Activated naive CD8-positive, alpha-beta T cell treated with anti-CD3 and anti-CD28 coated beads, Interleukin-2, amount 50 U/mL, for 16 hours (primary cell): ENCODE data around the gene ADGRG1.

ENCODE experiments used
- DNase-seq: peaks from one replicate; pipeline ENCODE4 v3.0.0-alpha.2; 2020; ENCODE audit warnings: low read depth, low spot score

The ADGRG1 gene

GRCh38 chr16:57682809-57683635 lies 54.6 kb downstream of the ADGRG1 start:
- no peak for DNase-seq

DNA sequence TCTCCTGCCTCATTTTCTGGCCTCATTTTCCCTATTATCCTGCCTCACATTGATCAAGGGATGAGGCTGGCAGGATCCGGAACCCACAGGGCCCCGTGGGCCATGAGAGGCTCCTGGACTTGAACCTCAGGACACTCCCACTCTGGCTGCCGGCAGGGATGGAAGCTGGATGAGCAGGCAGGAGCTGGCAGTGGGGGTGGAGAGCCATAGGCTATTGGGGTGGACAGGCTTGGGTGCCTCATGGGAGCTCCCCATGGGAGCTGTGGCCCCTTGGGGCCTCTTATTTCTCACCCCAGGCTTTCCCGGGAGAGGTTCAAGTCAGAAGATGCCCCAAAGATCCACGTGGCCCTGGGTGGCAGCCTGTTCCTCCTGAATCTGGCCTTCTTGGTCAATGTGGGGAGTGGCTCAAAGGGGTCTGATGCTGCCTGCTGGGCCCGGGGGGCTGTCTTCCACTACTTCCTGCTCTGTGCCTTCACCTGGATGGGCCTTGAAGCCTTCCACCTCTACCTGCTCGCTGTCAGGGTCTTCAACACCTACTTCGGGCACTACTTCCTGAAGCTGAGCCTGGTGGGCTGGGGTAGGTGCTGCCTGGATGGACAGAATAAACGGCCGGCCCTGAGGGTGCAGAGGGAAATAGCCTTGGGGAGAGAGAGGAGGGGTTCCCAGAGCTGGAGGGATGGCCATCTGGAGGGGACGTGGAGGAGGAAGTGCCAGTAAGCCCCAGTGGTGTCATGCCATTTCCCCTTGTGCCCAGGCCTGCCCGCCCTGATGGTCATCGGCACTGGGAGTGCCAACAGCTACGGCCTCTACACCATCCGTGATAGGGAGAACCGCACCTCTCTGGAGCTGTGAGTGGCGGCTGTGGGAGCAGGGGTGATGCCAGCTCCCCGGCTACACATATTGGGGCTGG lies 55.5 kb downstream of the ADGRG1 start:
- DNase-seq = no peak

DNA sequence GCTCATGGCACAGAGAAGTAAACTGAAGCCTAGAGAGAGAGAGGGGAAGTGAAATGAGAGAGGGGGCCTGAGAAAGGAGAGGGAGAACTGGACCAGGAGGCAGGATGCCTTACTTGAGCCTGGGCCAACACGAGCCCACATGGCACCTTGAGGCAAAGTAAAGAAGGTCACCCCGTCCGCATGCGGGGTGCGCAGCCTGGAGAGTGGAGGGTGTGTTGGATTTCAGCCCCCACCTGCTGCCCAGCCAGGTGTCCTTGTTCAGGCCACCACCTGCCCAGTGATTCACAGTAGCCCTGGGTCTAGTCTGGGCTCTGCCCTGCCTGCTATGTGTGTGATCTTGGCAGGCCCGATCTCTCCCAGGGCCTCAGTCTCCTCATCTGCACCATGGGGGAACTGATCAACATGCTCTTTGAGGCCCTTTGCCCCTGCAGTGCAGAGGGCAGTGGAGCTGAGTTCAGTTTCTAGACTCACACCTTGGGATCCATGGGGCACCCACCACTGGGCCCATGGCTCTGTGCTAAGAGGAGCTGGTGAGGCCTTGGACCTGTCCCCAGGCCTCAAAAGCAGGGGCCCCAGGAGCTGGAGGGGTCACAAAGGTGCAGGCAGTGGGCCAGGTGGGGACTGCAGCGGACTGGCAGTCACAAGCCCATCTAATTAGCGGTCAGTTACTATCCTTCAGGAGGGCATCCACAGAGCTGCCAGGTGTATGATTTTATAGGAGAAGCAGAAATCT lies 56.4 kb downstream of the ADGRG1 start:
- DNase-seq = no peak

DNA sequence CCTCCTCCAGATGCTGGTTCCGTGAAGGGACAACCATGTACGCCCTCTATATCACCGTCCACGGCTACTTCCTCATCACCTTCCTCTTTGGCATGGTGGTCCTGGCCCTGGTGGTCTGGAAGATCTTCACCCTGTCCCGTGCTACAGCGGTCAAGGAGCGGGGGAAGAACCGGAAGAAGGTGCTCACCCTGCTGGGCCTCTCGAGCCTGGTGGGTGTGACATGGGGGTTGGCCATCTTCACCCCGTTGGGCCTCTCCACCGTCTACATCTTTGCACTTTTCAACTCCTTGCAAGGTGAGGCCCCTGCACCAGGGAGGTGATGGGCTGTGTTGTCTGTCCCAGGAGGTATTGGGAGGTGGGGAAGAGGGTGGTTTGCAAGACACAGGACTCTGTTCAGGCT lies 57.2 kb downstream of the ADGRG1 start:
- no peak for DNase-seq

DNA sequence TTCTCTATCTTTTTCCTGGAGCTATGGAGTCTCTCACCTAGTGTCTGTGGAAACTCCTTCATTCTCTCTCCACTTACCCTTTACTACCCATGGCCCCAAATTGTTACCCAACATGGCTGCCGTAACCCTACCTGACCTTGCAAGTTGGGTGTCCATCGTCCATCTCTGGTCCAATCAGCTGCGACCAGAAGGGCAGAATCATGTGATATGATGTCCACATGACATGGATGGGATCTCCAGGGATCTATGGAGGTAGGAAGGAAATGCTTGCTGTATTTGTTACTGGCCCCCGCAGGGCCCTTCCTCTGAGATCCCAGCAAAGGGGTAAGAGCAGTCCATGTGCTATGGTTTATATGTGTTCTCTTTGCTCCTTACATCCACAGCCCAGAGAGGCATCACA lies 58.1 kb downstream of the ADGRG1 start:
- no peak for DNase-seq

GRCh38 chr16:57687363-57687929 lies 59.0 kb downstream of the ADGRG1 start:
- DNase-seq = no peak

DNA sequence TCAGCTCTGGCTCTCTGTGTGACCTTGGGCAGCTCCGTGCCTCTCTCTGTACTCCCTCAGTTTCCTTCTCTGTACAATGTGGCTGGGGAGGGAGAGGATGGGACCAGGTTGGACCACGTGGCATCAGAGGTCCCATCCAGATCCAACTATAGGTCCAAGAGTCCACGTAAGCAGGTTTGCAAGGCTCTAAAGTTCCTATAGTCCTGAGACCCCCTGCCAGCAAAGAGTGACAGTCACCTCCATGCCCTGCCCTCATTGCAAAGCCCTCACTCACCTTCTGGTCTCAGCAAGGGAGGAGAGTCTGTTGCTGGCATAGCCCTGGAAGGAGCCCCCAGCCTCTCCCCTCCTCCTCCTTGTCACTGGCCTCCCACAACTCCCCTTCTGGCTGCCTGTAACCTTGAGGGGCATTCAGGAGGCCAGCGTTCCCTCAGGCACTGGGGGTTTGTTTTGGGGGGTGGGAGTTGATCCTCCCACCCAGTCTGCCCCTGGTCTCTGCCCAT lies 60.1 kb downstream of the ADGRG1 start:
- DNase-seq = no peak

DNA sequence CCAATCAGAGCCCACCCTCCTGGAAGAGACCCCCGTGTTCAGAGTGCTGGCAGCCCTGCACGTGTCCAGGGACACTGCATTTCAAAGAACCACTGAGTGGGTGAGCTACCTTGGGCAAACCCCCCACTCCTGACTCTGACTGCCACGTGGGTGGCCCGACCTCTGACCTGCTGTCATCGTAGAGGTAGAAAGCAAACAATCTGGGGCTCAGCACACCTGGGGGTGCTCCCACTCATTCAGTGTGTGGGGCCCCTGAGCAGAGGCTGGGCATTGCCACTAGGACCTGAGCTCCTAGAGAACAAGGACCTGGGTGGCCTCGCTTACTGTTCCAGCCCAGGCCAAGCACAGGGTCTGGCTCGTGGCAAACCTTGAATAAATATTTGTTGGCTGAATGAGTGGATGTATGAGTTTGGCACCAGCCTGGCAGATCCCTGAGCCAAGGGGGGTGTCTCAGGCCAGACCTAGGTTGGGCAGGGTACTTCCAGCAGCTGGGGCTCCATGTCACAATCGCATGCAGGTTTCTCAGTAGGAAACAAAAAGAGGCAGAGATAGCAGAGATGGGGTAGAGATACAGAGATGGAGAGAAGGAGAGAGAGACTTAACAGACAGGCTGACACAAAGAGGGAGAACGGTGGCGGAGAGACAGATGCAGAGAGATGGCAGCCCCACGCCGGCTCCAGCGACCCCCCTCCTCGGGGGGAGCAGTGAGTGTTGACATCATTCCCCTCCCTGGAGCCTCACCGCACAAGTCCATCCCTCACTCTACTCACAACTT lies 60.7 kb downstream of the ADGRG1 start:
- no peak for DNase-seq

- no peak for DNase-seq
Observed at GRCh38 chr16:57689762-57690558, 61.5 kb downstream of the ADGRG1 start.

GRCh38 chr16:57690782-57691471 lies 62.5 kb downstream of the ADGRG1 start:
- no peak for DNase-seq

DNA sequence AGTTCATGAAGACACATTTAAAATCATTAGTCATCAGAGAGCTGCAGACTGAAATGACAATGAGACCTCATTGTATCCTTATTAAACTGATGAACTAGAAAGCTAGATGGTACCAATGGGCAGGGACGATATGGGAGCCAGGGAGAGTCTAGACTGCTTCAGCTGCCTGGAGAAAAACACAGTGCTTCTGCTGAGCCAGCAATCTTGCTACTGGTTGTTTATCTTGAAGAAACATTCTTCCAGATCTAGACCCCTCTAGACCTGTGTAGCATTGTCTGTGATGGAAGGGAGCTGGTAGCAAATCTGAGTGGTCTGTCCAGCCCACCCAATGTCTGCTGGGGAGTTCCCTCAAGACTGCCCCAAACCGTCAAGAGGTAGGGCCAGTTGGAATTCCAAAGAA lies 64.2 kb downstream of the ADGRG1 start:
- DNase-seq = no peak

GRCh38 chr16:57693550-57693949 lies 65.1 kb downstream of the ADGRG1 start:
- DNase-seq = no peak

- DNase-seq = no peak
Observed at GRCh38 chr16:57694231-57694724, 65.8 kb downstream of the ADGRG1 start.

- no peak for DNase-seq
Observed at GRCh38 chr16:57694725-57695679, 66.6 kb downstream of the ADGRG1 start, which contains the start of gene DRC7. Gene DRC7 (plus strand): TSS chr16:57694806. CDS start chr16:57697950, 3,144 bp downstream.

DNA sequence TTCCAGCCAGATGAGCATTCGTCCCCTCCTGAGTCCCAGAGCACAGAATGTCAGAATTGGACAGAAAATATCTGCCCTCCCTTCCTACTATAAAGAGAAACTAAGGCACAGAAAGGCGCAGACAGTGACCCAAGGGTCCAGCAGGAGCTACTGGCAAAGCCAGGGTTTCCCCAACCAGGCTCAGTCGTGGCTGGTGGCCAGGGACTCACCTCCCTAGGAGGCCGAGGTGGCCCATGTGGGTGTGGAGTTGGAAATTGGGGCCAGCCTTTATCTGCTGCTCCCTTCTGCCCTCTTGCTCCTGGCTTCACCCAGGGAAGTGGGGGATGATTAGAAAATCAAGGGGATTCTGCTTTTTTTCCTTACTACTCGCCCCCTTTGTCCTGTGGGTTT lies 67.2 kb downstream of the ADGRG1 start:
- no peak for DNase-seq

DNA sequence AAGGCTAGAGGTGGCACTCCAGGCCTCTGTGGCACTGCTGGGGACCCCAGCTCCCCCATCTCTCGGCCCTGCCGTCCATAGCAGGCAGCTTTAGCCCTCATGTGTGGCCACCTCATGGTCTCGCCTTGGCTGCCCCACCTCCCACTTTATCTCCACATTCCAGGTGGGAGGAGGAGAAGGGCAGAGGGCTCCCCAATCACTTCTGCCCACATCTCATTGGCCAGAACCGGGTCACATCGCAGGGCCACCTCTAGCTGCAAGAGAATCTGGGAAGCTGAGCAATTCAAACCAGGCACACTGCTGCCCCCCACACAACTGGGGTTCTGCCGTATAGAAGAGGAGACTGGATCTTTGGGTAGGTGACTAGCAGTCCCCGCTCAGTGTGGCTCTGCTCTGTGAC lies 67.8 kb downstream of the ADGRG1 start:
- no peak for DNase-seq

DNA sequence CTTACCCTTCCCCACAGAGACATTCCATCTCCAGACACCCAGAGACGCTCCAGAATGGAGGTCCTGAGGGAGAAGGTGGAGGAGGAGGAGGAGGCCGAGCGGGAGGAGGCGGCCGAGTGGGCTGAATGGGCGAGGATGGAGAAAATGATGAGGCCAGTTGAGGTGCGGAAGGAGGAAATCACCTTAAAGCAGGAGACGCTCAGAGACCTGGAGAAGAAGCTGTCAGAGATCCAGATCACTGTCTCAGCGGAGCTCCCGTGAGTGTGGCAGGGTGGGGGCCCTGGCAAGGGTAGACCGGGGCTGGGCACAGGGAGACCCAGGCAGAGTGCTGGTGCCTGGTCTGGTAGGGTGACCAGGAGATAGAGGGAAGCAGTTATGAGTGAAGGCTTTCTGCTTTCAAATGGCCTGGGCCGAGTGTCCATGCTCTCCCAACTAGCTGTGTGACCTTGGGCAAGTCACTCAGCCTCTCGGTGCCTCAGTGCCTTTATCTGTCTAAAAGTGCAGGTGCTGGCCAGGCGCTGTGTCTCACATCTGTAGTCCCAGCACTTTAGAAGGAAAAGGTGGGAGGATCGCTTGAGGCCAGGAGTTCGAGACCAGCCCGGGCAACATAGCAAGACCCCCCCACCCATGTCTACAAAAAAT lies 69.6 kb downstream of the ADGRG1 start:
- no peak for DNase-seq
